OCI-LY3 (cell line): Measurements from ENCODE around the gene PORCN.

Experiments
- CTCF ChIP-seq: fragments of 200-600, 300-600 bp; sonication (generic); IDR thresholded peaks from 2 replicates; pipeline ENCODE4 v1.5.1; 2014; ENCODE audit warnings: antibody characterized with exemption, low read length, low read depth
- EZH2phosphoT487 ChIP-seq: fragments of 200-600 bp; shearing (Covaris generic); IDR thresholded peaks from 2 replicates; pipeline ENCODE4 v1.6.1; 2018; ENCODE audit warnings: antibody characterized with exemption, mixed run types, low read depth

GRCh38 chrX:48505481-48505880, 3.3 kb upstream of the PORCN start:
- TF ChIP-seq CTCF, result no peak
- TF ChIP-seq EZH2phosphoT487, result no peak
